Measurements from ENCODE around the gene TLE7. TPM values are rescaled to one million over a fixed set of nuclear protein-coding genes. Genes with fewer than 3 reads are reported as not detected.

Gene TLE7
- total RNA-seq, 1 donor from 2014 or later, result not detected

DNA sequence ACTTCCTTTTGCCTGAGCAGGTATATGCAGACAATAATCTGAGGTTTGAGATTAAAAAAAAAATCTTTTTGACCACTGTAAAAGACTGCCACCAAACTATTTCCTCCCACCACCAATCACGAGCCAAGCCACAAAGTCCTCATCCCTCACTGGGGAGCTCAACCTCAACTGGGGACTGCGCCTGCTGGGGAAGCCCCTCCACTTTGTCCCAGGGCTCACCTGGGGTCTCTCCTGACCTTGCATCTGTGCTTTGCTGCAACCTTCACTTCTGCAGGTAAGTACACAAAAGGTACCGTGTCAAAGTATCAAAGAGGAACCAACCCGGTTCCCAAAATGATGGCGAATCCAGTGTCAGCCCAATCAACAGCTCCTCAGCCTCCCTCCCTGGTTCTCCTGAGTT is 35.5 kb downstream of the TLE7 start:
- H3K27me3 Mint-ChIP-seq, result peaks cover 14% of the 10 kb centered on the region
- H3K36me3 Mint-ChIP-seq (ENCODE audit: insufficient read depth), result peaks cover 5% of the 10 kb centered on the region
- no peak for TF ChIP-seq CTCF (IDR thresholded peaks at IDR 0.05; ENCODE audit: unreplicated experiment)
- H3K27ac Mint-ChIP-seq, result no peak overlapping the region
- H3K4me1 Mint-ChIP-seq (ENCODE audit: low read depth), result peaks cover 9% of the 10 kb centered on the region
- peaks cover 7% of the 10 kb centered on the region for H3K9me3 Mint-ChIP-seq (ENCODE audit: low read depth)
- no peak overlapping the region for H3K4me3 Mint-ChIP-seq (ENCODE audit: low read depth)
- DNase-seq (ENCODE audit: low spot score, unreplicated experiment), result no peak

DNA sequence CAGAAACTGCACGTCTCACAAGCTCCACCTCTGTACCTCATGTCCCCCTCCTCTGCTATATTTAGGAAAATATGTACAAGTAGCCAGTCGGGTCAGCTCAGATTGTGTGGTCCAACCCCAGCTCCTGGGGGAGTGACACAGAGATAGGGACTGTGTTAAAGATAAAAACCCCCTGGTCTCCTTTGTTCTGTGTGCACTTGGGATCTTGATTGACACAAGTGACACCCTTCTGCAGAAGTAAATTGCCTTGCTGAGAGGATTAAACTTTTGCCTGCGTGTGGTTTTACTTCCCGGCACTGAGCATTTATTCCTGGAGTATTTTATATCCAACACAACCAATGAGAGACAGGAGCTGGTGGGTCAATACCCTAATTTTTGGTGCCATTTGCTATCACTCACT is 37.5 kb downstream of the TLE7 start:
- Mint-ChIP-seq H3K4me1 (ENCODE audit: low read depth) (peaks cover 7% of the 10 kb centered on the region), H3K4me3 (ENCODE audit: low read depth) (no peak overlapping the region), H3K27ac (no peak overlapping the region), H3K36me3 (ENCODE audit: insufficient read depth) (peaks cover 5% of the 10 kb centered on the region), H3K27me3 (peaks cover 6% of the 10 kb centered on the region), H3K9me3 (ENCODE audit: low read depth) (peaks cover 7% of the 10 kb centered on the region)
- no peak for TF ChIP-seq CTCF (IDR thresholded peaks at IDR 0.05; ENCODE audit: unreplicated experiment)
- no peak for DNase-seq (ENCODE audit: low spot score, unreplicated experiment)

DNA sequence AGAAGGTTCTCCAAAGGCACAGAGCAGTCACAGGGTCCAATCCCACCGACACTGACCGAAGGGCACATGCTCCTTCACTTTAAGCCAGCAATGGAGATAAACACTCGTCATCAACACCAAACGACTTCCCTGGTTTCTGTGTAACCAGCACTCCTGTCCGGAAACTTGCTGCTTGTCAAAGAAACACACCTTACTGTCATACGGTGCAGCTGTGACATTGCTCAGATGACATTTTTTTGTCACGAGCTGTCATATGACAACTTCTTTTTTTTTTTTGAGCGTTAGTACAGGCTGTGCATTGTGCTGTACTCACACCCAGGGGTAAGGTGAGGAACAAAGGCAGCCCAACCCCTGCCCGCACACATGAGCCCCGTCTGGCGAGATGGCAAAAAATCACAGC is 39.2 kb downstream of the TLE7 start:
- H3K4me1 Mint-ChIP-seq (ENCODE audit: low read depth), result no peaks in the 10 kb centered on the region

DNA sequence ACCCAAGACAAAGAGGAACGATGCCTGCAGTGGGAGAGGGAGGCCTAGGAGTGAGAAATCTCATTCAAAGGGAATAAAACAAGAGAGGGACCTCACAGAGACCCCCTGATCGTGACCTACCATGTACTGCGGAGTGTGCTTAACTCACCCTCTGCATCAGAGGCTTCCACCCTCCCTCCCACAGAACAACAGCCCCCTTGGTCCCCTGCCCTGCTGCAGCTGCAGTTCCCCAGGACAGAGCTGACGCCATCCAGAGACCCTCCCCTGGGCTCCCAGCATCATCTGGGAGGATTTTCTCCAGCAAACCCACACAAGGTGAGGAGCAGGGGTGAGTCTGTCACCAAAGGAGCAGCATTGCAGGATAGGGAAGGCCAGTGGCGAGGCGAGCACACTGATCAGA is 39.8 kb downstream of the TLE7 start:
- Mint-ChIP-seq H3K27ac (no peak overlapping the region), H3K27me3 (no peaks in the 10 kb centered on the region), H3K36me3 (ENCODE audit: insufficient read depth) (peaks cover 5% of the 10 kb centered on the region), H3K9me3 (ENCODE audit: low read depth) (peaks cover 7% of the 10 kb centered on the region), H3K4me1 (ENCODE audit: low read depth) (no peaks in the 10 kb centered on the region), H3K4me3 (ENCODE audit: low read depth) (no peak overlapping the region)
- no peak for DNase-seq (ENCODE audit: low spot score, unreplicated experiment)
- TF ChIP-seq CTCF (IDR thresholded peaks at IDR 0.05; ENCODE audit: unreplicated experiment), result no peak

More for the DNA sequence above, 39.2 kb downstream of the TLE7 start:
- Mint-ChIP-seq H3K27ac (no peak overlapping the region), H3K27me3 (no peaks in the 10 kb centered on the region), H3K36me3 (ENCODE audit: insufficient read depth) (peaks cover 5% of the 10 kb centered on the region), H3K9me3 (ENCODE audit: low read depth) (peaks cover 7% of the 10 kb centered on the region), H3K4me3 (ENCODE audit: low read depth) (no peak overlapping the region)
- DNase-seq (ENCODE audit: low spot score, unreplicated experiment), result no peak
- TF ChIP-seq CTCF (IDR thresholded peaks at IDR 0.05; ENCODE audit: unreplicated experiment), result no peak

GRCh38 chr16:71399801-71400563 is 41.9 kb downstream of the TLE7 start:
- Mint-ChIP-seq H3K27me3 (no peaks in the 10 kb centered on the region), H3K36me3 (ENCODE audit: insufficient read depth) (no peaks in the 10 kb centered on the region), H3K4me1 (ENCODE audit: low read depth) (no peaks in the 10 kb centered on the region), H3K9me3 (ENCODE audit: low read depth) (peaks cover 7% of the 10 kb centered on the region), H3K27ac (no peak overlapping the region), H3K4me3 (ENCODE audit: low read depth) (no peak overlapping the region)
- TF ChIP-seq CTCF (IDR thresholded peaks at IDR 0.05; ENCODE audit: unreplicated experiment), result no peak
- DNase-seq (ENCODE audit: low spot score, unreplicated experiment), result no peak

All from progenitor cell of endocrine pancreas (in vitro differentiated cells).